Keratinocyte (primary cell): ENCODE measurements around the gene CHMP2A. TPM values are rescaled to one million over a fixed set of nuclear protein-coding genes. Genes with fewer than 3 reads are reported as not detected.

Experiments used
- DNase-seq: peaks from one replicate; pipeline ENCODE4 v3.0.0-alpha.2; 2011; ENCODE audit warnings: low read depth, missing footprints, low spot score
- FAIRE-seq: peaks from 2 replicates; lab custom pipeline; 2011; peaks lifted over from hg19 to GRCh38; lab: Jason Lieb, UNC
- H2AFZ ChIP-seq: 2 replicates; pipeline ENCODE4 v1.6.0; 2012; ENCODE audit warnings: low read length, control low read depth, inconsistent platforms; ENCODE audit not compliant: control insufficient read depth
- H3K27ac ChIP-seq: 2 replicates; pipeline ENCODE4 v1.5.1; 2011; ENCODE audit warnings: low read length; ENCODE audit not compliant: control insufficient read depth, insufficient read depth
- H3K27me3 ChIP-seq: 3 replicates; pipeline ENCODE4 v1.6.0; 2011; ENCODE audit warnings: low read length; ENCODE audit not compliant: control insufficient read depth, insufficient read depth; ENCODE audit errors: extremely low read depth
- H3K36me3 ChIP-seq, 2 experiments: 2 replicates in 1 of 2; 3 replicates in 1 of 2; pipeline ENCODE4 v1.5.1; 2011; ENCODE audit warnings: low read length in 2 of 2, mild to moderate bottlenecking in 1 of 2; ENCODE audit not compliant: control insufficient read depth in 2 of 2, insufficient read depth in 2 of 2; ENCODE audit errors: extremely low read depth in 1 of 2
- H3K4me1 ChIP-seq: 3 replicates; pipeline ENCODE4 v1.5.1; 2011; ENCODE audit warnings: low read length; ENCODE audit not compliant: control insufficient read depth, insufficient read depth; ENCODE audit errors: extremely low read depth
- H3K4me2 ChIP-seq: 3 replicates; pipeline ENCODE4 v1.6.0; 2011; ENCODE audit warnings: low read depth, low read length; ENCODE audit not compliant: control insufficient read depth, insufficient read depth; ENCODE audit errors: extremely low read depth
- H3K4me3 ChIP-seq, 3 experiments: fragments of 200-600 bp in 1 of 3; sonication (generic) in 1 of 3; 2 replicates in 2 of 3; 3 replicates in 1 of 3; pipeline ENCODE4 v1.5.1; 2011 to 2016; ENCODE audit warnings: low read length in 3 of 3, mild to moderate bottlenecking in 3 of 3, control low read depth in 2 of 3, inconsistent platforms in 1 of 3, low read depth in 1 of 3, mixed read lengths in 1 of 3, mixed run types in 1 of 3, moderate library complexity in 1 of 3; ENCODE audit not compliant: control insufficient read depth in 2 of 3, insufficient read depth in 2 of 3; ENCODE audit errors: extremely low read depth in 1 of 3
- H3K79me2 ChIP-seq: 2 replicates; pipeline ENCODE4 v1.6.0; 2012; ENCODE audit warnings: low read length; ENCODE audit not compliant: control insufficient read depth, insufficient read depth
- H3K9ac ChIP-seq: 3 replicates; pipeline ENCODE4 v1.6.0; 2011; ENCODE audit warnings: low read length; ENCODE audit not compliant: control insufficient read depth, insufficient read depth; ENCODE audit errors: extremely low read depth
- H3K9me1 ChIP-seq: 3 replicates; pipeline ENCODE4 v1.6.0; 2011; ENCODE audit warnings: low read length; ENCODE audit not compliant: control insufficient read depth, insufficient read depth; ENCODE audit errors: extremely low read depth
- H3K9me3 ChIP-seq: 2 replicates; pipeline ENCODE4 v1.5.1; 2012; ENCODE audit warnings: low read depth, low read length; ENCODE audit not compliant: control insufficient read depth
- H4K20me1 ChIP-seq: 3 replicates; pipeline ENCODE4 v1.6.0; 2011; ENCODE audit warnings: low read length; ENCODE audit not compliant: control insufficient read depth, insufficient read depth; ENCODE audit errors: extremely low read depth
- EZH2 ChIP-seq: IDR thresholded peaks from one replicate; pipeline ENCODE4 v1.6.1; 2012; ENCODE audit warnings: inconsistent platforms, mild to moderate bottlenecking, low read length, moderate library complexity
- dilution Hi-C: fragments of 300-500 bp; cut with MboI; formaldehyde crosslinking; loops from one replicate; pipeline ENCODE4 v1.7.0; 2020; ENCODE audit warnings: low sequenced_read_pairs; ENCODE audit not compliant: extremely low pct_ligation_motif_present
- polyA plus RNA-seq, 5 experiments: library from polyadenylated mRNA; depleted of rRNA in 3 of 5; stranded (reverse) in 3 of 5; stranded (forward) in 1 of 5; unstranded in 1 of 5; fragments of >200 nt; gene quantifications; 1 replicate in 1 of 5; 2 replicates in 3 of 5; 3 replicates in 1 of 5; pipeline versions ENCODE4 v1.2.1 to v1.2.3, GENCODE V29; 2011 to 2012; ENCODE audit warnings: missing spikeins in 2 of 5, low read depth in 1 of 5, low replicate concordance in 1 of 5
- TF ChIP-seq, protein P1 (sequence below), 3 experiments: IDR thresholded peaks in 1 of 3; conservative IDR thresholded peaks in 1 of 3; optimal IDR thresholded peaks in 1 of 3; 2 replicates in 2 of 3; 3 replicates in 1 of 3; pipeline versions ENCODE3 to v1.5.1; 2011; ENCODE audit warnings: low read length in 3 of 3, mild to moderate bottlenecking in 3 of 3, moderate library complexity in 2 of 3, control low read depth in 1 of 3, inconsistent platforms in 1 of 3; ENCODE audit not compliant: insufficient read depth in 2 of 3; ENCODE audit errors: extremely low read depth in 1 of 3

The CHMP2A gene
- polyA plus RNA-seq, 1 donor (not counting 4 experiments of a cell fraction or from before 2014, with no cell fraction given): 115 TPM

DNA sequence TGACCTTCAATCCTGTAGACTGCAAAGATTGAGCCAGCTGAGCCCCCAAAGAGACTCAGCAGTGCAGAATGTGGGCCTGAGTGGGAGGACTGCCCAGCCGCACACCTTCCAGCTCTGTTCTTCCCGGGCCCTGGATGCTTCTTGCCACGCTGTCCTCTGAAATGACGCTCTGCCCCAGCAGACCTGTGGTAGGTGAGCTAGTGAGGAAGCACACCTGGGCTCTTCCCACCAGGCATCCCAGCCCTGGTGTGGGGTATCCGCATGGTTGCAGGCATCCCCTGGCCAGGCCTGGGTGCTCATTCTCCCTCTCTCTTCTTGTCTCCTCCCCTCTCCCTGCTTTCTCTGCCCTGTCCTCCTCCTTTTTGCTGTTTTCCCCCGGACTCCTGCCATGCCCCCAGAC, 28.1 kb upstream of the CHMP2A start:
- FAIRE-seq: no peak

DNA sequence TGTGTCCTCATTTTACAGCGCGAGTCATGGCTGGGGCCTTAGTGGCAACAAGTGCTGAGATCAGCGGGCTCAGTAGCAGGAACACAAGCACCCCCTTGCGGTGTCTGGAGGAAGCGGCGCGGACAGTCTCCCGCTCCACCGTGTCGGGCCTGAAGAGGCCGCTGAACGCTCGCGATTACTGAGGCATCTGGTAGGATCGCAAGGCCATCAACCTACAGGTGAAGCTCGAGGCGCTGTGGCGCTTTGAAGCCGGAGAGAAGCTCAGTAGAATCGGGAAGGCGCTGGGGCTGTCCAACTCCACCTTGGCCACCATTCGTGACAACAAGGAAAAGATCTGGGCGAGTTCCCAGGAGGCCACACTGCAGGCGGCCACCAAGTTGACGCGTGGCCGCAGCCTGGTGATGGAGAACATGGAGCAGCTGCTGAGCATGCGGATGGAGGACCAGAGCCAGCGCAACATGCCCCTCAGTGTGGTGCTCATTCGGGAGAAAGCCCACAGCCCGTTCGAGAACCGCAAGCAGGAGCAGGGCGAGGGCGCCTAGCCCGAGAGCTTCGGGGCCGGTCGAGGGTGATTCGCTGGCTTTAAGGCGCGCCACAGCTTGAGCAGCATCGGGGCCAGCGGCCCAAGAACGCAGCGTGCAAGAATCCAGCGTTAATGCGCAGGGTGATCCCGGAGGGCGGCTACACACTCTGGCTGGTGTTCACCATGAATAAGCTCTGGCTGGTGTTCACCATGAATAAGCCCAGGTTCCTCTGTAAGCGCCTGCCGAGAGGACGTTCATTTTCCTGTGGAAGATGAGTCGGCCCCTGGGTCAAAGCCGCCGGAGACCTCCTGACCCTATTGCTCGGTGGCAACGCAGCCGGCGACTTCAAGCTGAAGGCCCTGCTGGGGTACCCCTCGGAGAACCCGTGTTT, 26.6 kb upstream of the CHMP2A start:
- no peak for TF ChIP-seq EZH2
- TF ChIP-seq, protein P1, sequence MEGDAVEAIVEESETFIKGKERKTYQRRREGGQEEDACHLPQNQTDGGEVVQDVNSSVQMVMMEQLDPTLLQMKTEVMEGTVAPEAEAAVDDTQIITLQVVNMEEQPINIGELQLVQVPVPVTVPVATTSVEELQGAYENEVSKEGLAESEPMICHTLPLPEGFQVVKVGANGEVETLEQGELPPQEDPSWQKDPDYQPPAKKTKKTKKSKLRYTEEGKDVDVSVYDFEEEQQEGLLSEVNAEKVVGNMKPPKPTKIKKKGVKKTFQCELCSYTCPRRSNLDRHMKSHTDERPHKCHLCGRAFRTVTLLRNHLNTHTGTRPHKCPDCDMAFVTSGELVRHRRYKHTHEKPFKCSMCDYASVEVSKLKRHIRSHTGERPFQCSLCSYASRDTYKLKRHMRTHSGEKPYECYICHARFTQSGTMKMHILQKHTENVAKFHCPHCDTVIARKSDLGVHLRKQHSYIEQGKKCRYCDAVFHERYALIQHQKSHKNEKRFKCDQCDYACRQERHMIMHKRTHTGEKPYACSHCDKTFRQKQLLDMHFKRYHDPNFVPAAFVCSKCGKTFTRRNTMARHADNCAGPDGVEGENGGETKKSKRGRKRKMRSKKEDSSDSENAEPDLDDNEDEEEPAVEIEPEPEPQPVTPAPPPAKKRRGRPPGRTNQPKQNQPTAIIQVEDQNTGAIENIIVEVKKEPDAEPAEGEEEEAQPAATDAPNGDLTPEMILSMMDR (optimal IDR thresholded peaks at IDR 0.05 in 1 of 3, IDR thresholded peaks at IDR 0.05 in 1 of 3, conservative IDR thresholded peaks at IDR 0.05 in 1 of 3; ENCODE audit: extremely low read depth in 1 of 3, insufficient read depth in 2 of 3, low read length in 3 of 3): peak; percentile 78 to 86 (median 83)
- no peak overlapping the region for H3K9ac ChIP-seq
- no peak overlapping the region for H3K27ac ChIP-seq
- dilution Hi-C loops: no loop called here
- no peak overlapping the region for H3K4me2 ChIP-seq
- FAIRE-seq (no peak), DNase-seq (no peak)
- H4K20me1 ChIP-seq: no peaks in the 10 kb centered on the region
- H2AFZ ChIP-seq: no peak overlapping the region
- peaks cover 2% of the 10 kb centered on the region for H3K9me1 ChIP-seq
- H3K4me3 ChIP-seq: no peak overlapping the region
- no peaks in the 10 kb centered on the region for H3K9me3 ChIP-seq
- H3K27me3 ChIP-seq: no peaks in the 10 kb centered on the region
- peaks cover 8 to 16% of the 10 kb centered on the region in 2 experiments for H3K36me3 ChIP-seq
- peaks cover 3% of the 10 kb centered on the region for H3K4me1 ChIP-seq
- H3K79me2 ChIP-seq: peaks cover 18% of the 10 kb centered on the region

More for the DNA sequence above, 28.1 kb upstream of the CHMP2A start:
- TF ChIP-seq, protein P1 (optimal IDR thresholded peaks at IDR 0.05 in 1 of 3, IDR thresholded peaks at IDR 0.05 in 1 of 3, conservative IDR thresholded peaks at IDR 0.05 in 1 of 3; ENCODE audit: extremely low read depth in 1 of 3, insufficient read depth in 2 of 3, low read length in 3 of 3): no peak
- no peak for TF ChIP-seq EZH2
- no peaks in the 10 kb centered on the region for H3K9me3 ChIP-seq
- no peak overlapping the region for H3K4me2 ChIP-seq
- H3K27ac ChIP-seq: no peak overlapping the region
- H3K79me2 ChIP-seq: peaks cover 13% of the 10 kb centered on the region
- H3K4me1 ChIP-seq: peaks cover 3% of the 10 kb centered on the region
- H2AFZ ChIP-seq: no peak overlapping the region
- H3K4me3 ChIP-seq: no peak overlapping the region
- H3K9ac ChIP-seq: no peak overlapping the region
- H4K20me1 ChIP-seq: no peaks in the 10 kb centered on the region
- no peak for DNase-seq
- no peaks in the 10 kb centered on the region for H3K27me3 ChIP-seq
- peaks cover 8 to 16% of the 10 kb centered on the region in 2 experiments for H3K36me3 ChIP-seq
- dilution Hi-C loops: no loop called here
- H3K9me1 ChIP-seq: peaks cover 2% of the 10 kb centered on the region
